Choroid plexus epithelial cell (primary cell): ENCODE measurements around the gene GNAO1.

Experiments
- DNase-seq: peaks from one replicate; pipeline ENCODE4 v3.0.0-alpha.2; 2010; ENCODE audit warnings: low read depth
- H3K4me3 ChIP-seq: 2 replicates; pipeline ENCODE4 v1.5.1; 2011; ENCODE audit warnings: low read depth, mild to moderate bottlenecking, control low read depth, low read length, moderate library complexity
- CTCF ChIP-seq: conservative IDR thresholded peaks from 2 replicates; pipeline ENCODE4 v1.5.1; 2011; ENCODE audit warnings: low read depth, mild to moderate bottlenecking, control low read depth, inconsistent platforms, low read length, moderate library complexity

GNAO1 gene

DNA sequence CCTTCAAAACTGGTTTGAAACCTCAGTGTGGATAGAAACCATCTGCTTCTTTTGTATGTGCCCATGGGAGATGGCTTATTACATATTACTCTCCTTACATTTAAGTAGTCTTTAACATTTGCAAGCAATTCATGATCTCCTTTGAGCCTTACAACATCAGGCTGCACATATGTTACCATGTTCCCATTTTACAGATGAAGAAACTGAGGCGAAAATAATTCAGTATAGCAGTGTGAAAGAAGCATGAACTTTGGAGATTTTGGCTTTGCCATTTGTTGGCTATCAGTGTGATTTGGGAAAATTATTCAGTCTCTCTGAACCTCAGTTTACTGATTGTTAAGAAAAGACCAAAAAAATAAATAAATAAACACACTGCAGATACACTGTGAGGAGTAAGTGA is 15.7 kb downstream of the GNAO1 start:
- no peak for DNase-seq
- no peak overlapping the region for H3K4me3 ChIP-seq
- TF ChIP-seq CTCF, result no peak

- no peak for DNase-seq
- no peak for TF ChIP-seq CTCF
- H3K4me3 ChIP-seq, result no peak overlapping the region
These were observed 16.1 kb downstream of the GNAO1 start for GRCh38 chr16:56207421-56207820.

DNA sequence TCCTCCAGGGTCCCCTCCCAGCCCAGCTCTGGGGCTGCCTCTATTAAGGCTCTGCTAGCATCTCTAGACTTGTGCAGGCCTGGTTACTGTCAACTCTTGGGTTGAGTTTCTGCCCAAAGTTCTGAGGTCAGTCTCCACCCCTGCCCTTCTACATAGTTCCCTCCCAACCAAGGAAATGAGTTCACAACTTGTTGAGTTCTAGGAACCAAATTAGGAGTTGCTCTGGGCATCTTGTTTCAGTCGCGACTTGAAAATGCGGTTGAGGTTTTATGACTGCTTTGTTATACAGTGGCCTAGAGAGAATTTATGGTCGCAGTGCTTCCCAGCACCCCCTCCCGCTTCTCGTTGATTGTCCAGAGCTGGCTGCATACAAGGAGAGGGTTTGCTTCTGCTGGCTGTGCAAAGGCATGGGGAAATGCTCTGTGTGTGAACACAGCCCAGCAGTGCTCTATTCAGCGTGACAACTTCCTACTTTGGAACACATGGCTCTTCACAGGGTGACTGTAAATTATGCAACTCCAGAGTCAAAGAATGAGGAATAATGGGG is 20.2 kb downstream of the GNAO1 start:
- no peak for TF ChIP-seq CTCF
- DNase-seq, result no peak
- no peak overlapping the region for H3K4me3 ChIP-seq

DNA sequence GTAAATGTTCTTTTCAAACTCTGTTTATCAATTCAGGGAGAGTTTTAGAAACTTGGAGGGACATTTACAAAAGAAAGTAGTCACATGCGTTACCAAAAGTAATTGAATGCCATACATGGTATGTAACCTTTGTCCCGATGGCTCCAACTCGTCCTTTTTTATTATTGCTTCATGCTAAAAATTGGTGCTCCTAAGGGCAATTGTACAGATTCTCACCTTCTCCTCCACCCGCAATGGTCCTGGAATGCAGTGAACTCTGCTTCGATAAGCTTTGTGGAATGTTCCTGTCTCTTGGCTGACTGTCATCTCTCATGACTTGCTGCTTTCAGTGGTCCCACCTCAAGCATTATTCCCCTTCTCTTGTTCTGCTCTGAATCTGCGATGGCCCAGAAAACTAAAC is 20.9 kb downstream of the GNAO1 start:
- TF ChIP-seq CTCF, result no peak
- no peak for DNase-seq
- H3K4me3 ChIP-seq, result no peak overlapping the region

GRCh38 chr16:56221995-56222394 is 30.7 kb downstream of the GNAO1 start:
- no peak for TF ChIP-seq CTCF
- DNase-seq, result no peak
- H3K4me3 ChIP-seq, result no peak overlapping the region

- TF ChIP-seq CTCF, result no peak
- no peak for DNase-seq
- no peak overlapping the region for H3K4me3 ChIP-seq
These were observed 31.2 kb downstream of the GNAO1 start for GRCh38 chr16:56222474-56222997.

- no peak for TF ChIP-seq CTCF
- no peak overlapping the region for H3K4me3 ChIP-seq
- DNase-seq, result no peak
These were observed 33.9 kb downstream of the GNAO1 start for GRCh38 chr16:56225017-56225742.
